A673 (cell line): ENCODE measurements around the gene USP20. TPM values are rescaled to one million over a fixed set of nuclear protein-coding genes. Genes with fewer than 3 reads are reported as not detected.

Experiments
- BruUV-seq: library from RNA; stranded (reverse); fragments of 400-500 nt; replicated peaks from 2 replicates; lab custom pipeline; 2021; lab: Mats Ljungman, UMichigan
- CTCF ChIA-PET: fragments of 300-600 bp; sonication (Branson Sonifier 250); formaldehyde crosslinking; loops from one replicate; lab custom pipeline; 2022; ENCODE audit warnings: antibody characterized with exemption; lab: Charles Lee
- POLR2A ChIA-PET: fragments of 300-600 bp; sonication (Branson Sonifier 250); formaldehyde crosslinking; loops from one replicate; lab custom pipeline; 2022; ENCODE audit warnings: antibody characterized with exemption; ENCODE audit not compliant: low non-redundant PET; lab: Charles Lee
- DNase-seq: peaks from one replicate; pipeline ENCODE4 v3.0.0-alpha.2; 2015; ENCODE audit warnings: low spot score
- H3K27ac ChIP-seq: fragments of 200-600 bp; sonication (generic); 2 replicates; pipeline ENCODE4 v1.5.1; 2016; ENCODE audit warnings: mixed run types, low read depth, mild to moderate bottlenecking, mixed read lengths, antibody characterized with exemption, low read length; ENCODE audit not compliant: poor library complexity, severe bottlenecking
- H3K27me3 ChIP-seq: fragments of 200-600 bp; sonication (generic); replicated peaks from 2 replicates; pipeline ENCODE4 v1.6.1; 2017; ENCODE audit warnings: mixed run types, low read depth, mild to moderate bottlenecking, mixed read lengths, antibody characterized with exemption, low read length; ENCODE audit not compliant: insufficient read depth, poor library complexity
- H3K36me3 ChIP-seq: fragments of 200-600 bp; sonication (generic); 2 replicates; pipeline ENCODE4 v1.6.1; 2016; ENCODE audit warnings: mixed run types, mild to moderate bottlenecking, mixed read lengths, antibody characterized with exemption, low read length; ENCODE audit not compliant: insufficient read depth, poor library complexity, severe bottlenecking
- H3K4me1 ChIP-seq: fragments of 200-600 bp; sonication (generic); 2 replicates; pipeline ENCODE4 v1.6.1; 2017; ENCODE audit warnings: mixed run types, mild to moderate bottlenecking, mixed read lengths, antibody characterized with exemption, low read length; ENCODE audit not compliant: insufficient read depth, poor library complexity, severe bottlenecking
- H3K4me3 ChIP-seq: fragments of 200-600 bp; sonication (generic); 2 replicates; pipeline ENCODE4 v1.5.1; 2016; ENCODE audit warnings: low read depth, mixed run types, mild to moderate bottlenecking, mixed read lengths, low read length; ENCODE audit not compliant: poor library complexity, severe bottlenecking
- H3K9me3 ChIP-seq: fragments of 200-600 bp; sonication (generic); 2 replicates; pipeline ENCODE4 v1.6.1; 2016; ENCODE audit warnings: mixed run types, low read depth, mild to moderate bottlenecking, mixed read lengths, antibody characterized with exemption, low read length; ENCODE audit not compliant: poor library complexity, severe bottlenecking
- CTCF ChIP-seq: fragments of 300-800, 200-600 bp; sonication (generic); conservative IDR thresholded peaks from 2 replicates; pipeline ENCODE4 v1.5.1; 2017; ENCODE audit warnings: low read depth, mild to moderate bottlenecking, antibody characterized with exemption, low read length, moderate library complexity, mixed read lengths
- EZH2 ChIP-seq: fragments of 200-600 bp; sonication (generic); IDR thresholded peaks from 2 replicates; pipeline ENCODE4 v1.6.1; 2017; ENCODE audit warnings: borderline replicate concordance, low read depth, mild to moderate bottlenecking, mixed read lengths, antibody characterized with exemption, low read length; ENCODE audit not compliant: poor library complexity, severe bottlenecking
- intact Hi-C: fragments of 100-400 bp; cut with micrococcal nuclease; formaldehyde crosslinking; loops from one replicate; pipeline ENCODE4 v1.10.0; 2022; ENCODE audit not compliant: unreplicated experiment
- total RNA-seq: library from RNA; stranded (reverse); gene quantifications from 2 replicates; pipeline ENCODE4 v1.2.3, GENCODE V29; 2021

USP20 gene
- total RNA-seq, 1 experiment from 2014 or later = 17.1 TPM

GRCh38 chr9:129845373-129845772 lies 10.1 kb downstream of the USP20 start:
- no peaks in the 10 kb centered on the region for H3K4me1 ChIP-seq
- intact Hi-C loops = no loop called here

GRCh38 chr9:129848712-129849441 lies 13.6 kb downstream of the USP20 start:
- ChIA-PET CTCF (no interaction called here), POLR2A (no interaction called here)
- H3K9me3 ChIP-seq = no peaks in the 10 kb centered on the region
- no TSS peak for BruUV-seq
- peaks cover 8% of the 10 kb centered on the region for H3K36me3 ChIP-seq
- no peak for TF ChIP-seq CTCF
- no peak for TF ChIP-seq EZH2
- no peak overlapping the region for H3K4me3 ChIP-seq
- intact Hi-C loops = no loop called here
- DNase-seq = no peak
- H3K27ac ChIP-seq = no peak overlapping the region
- no peaks in the 10 kb centered on the region for H3K27me3 ChIP-seq
- H3K4me1 ChIP-seq = no peaks in the 10 kb centered on the region

More at GRCh38 chr9:129845373-129845772, 10.1 kb downstream of the USP20 start:
- H3K27ac ChIP-seq = no peak overlapping the region
- POLR2A ChIA-PET = no interaction called here
- no peaks in the 10 kb centered on the region for H3K27me3 ChIP-seq
- no peak for TF ChIP-seq CTCF
- DNase-seq = no peak
- no peaks in the 10 kb centered on the region for H3K9me3 ChIP-seq
- CTCF ChIA-PET = no interaction called here
- no peak overlapping the region for H3K4me3 ChIP-seq
- no TSS peak for BruUV-seq
- H3K36me3 ChIP-seq = no peaks in the 10 kb centered on the region

GRCh38 chr9:129849901-129850300 lies 14.6 kb downstream of the USP20 start:
- TF ChIP-seq EZH2 (no peak), CTCF (no peak)
- H3K4me3 ChIP-seq = no peak overlapping the region
- CTCF ChIA-PET = no interaction called here
- no peaks in the 10 kb centered on the region for H3K4me1 ChIP-seq
- H3K36me3 ChIP-seq = peaks cover 12% of the 10 kb centered on the region
- no TSS peak for BruUV-seq
- DNase-seq = no peak
- POLR2A ChIA-PET = no interaction called here
- no peaks in the 10 kb centered on the region for H3K9me3 ChIP-seq
- H3K27me3 ChIP-seq = no peaks in the 10 kb centered on the region
- H3K27ac ChIP-seq = no peak overlapping the region
- intact Hi-C loops = no loop called here
